Neural cell (in vitro differentiated cells): ENCODE results near the gene TFDP1. TPM values are rescaled to one million over a fixed set of nuclear protein-coding genes. Genes with fewer than 3 reads are reported as not detected.

Source experiments
- H2AFZ ChIP-seq: fragments of 200-600, 300-800 bp; sonication (generic), shearing (Covaris generic); 2 replicates; pipeline ENCODE4 v1.6.0; 2014; ENCODE audit warnings: low read depth, mild to moderate bottlenecking, antibody characterized with exemption, low read length, moderate library complexity
- H3F3A ChIP-seq: fragments of 200-600 bp; shearing (Covaris generic); 2 replicates; pipeline ENCODE4 v1.6.1; 2016; ENCODE audit warnings: mild to moderate bottlenecking, moderate library complexity, mixed read lengths, antibody characterized with exemption, low read length; ENCODE audit not compliant: insufficient read depth, poor library complexity, severe bottlenecking
- H3K27ac ChIP-seq: fragments of 200-600, 300-800 bp; sonication (generic), shearing (Covaris generic); 2 replicates; pipeline ENCODE4 v1.5.1; 2014; ENCODE audit warnings: mild to moderate bottlenecking, low read length, moderate library complexity
- H3K27me3 ChIP-seq: fragments of 300-800, 200-600 bp; sonication (generic), shearing (Covaris generic); 2 replicates; pipeline ENCODE4 v1.6.0; 2014; ENCODE audit warnings: mild to moderate bottlenecking, low read depth, low read length, moderate library complexity; ENCODE audit not compliant: insufficient read depth
- H3K36me3 ChIP-seq: fragments of 300-800, 200-600 bp; sonication (generic), shearing (Covaris generic); 2 replicates; pipeline ENCODE4 v1.5.1; 2014; ENCODE audit warnings: mild to moderate bottlenecking, antibody characterized with exemption, low read length, moderate library complexity; ENCODE audit not compliant: insufficient read depth
- H3K4me2 ChIP-seq: fragments of 300-800, 200-600 bp; sonication (generic), shearing (Covaris generic); 2 replicates; pipeline ENCODE4 v1.6.0; 2014; ENCODE audit warnings: mild to moderate bottlenecking, low read length
- H3K4me3 ChIP-seq: fragments of 300-800, 200-600 bp; sonication (generic), shearing (Covaris generic); 2 replicates; pipeline ENCODE4 v1.5.1; 2014; ENCODE audit warnings: mild to moderate bottlenecking, low read length, moderate library complexity
- H3K79me2 ChIP-seq: fragments of 200-600 bp; shearing (Covaris generic); replicated peaks from 2 replicates; pipeline ENCODE4 v1.6.0; 2014; ENCODE audit warnings: mild to moderate bottlenecking, low read length, moderate library complexity; ENCODE audit not compliant: insufficient read depth
- H3K9ac ChIP-seq: fragments of 300-800, 200-600 bp; sonication (generic), shearing (Covaris generic); 2 replicates; pipeline ENCODE4 v1.6.1; 2016; ENCODE audit warnings: mild to moderate bottlenecking, low read length, mixed read lengths
- H3K9me2 ChIP-seq: fragments of 200-600 bp; shearing (Covaris generic); 2 replicates; pipeline ENCODE4 v1.6.1; 2016; ENCODE audit warnings: mild to moderate bottlenecking, low read length, mixed read lengths; ENCODE audit not compliant: insufficient read depth
- H3K9me3 ChIP-seq: fragments of 200-600, 300-800 bp; sonication (generic), shearing (Covaris generic); 2 replicates; pipeline ENCODE4 v1.6.1; 2016; ENCODE audit warnings: mild to moderate bottlenecking, mixed run types, low read length, moderate library complexity, mixed read lengths
- H4K20me1 ChIP-seq: fragments of 200-600 bp; shearing (Covaris generic); 2 replicates; pipeline ENCODE4 v1.6.1; 2016; ENCODE audit warnings: mild to moderate bottlenecking, mixed run types; ENCODE audit not compliant: insufficient read depth
- EP300 ChIP-seq: fragments of 450-650 bp; conservative IDR thresholded peaks from 2 replicates; pipeline ENCODE4 v1.6.1; 2014; ENCODE audit warnings: antibody characterized with exemption, mild to moderate bottlenecking, moderate library complexity; ENCODE audit not compliant: poor library complexity, severe bottlenecking
- EZH2 ChIP-seq: fragments of 200-600, 300-800 bp; shearing (Covaris generic), sonication (generic); IDR thresholded peaks from 2 replicates; pipeline ENCODE4 v1.6.1; 2014; ENCODE audit warnings: antibody characterized with exemption, low read length, borderline replicate concordance, mild to moderate bottlenecking; ENCODE audit not compliant: insufficient read depth, poor library complexity, severe bottlenecking
- MXI1 ChIP-seq: fragments of 450-650 bp; conservative IDR thresholded peaks from 2 replicates; pipeline ENCODE4 v1.6.1; 2014; ENCODE audit warnings: antibody characterized with exemption, mild to moderate bottlenecking; ENCODE audit not compliant: poor library complexity, severe bottlenecking
- POLR2AphosphoS5 ChIP-seq: IDR thresholded peaks from 2 replicates; pipeline ENCODE4 v1.6.1; 2012
- RAD21 ChIP-seq: fragments of 450-650 bp; conservative IDR thresholded peaks from 2 replicates; pipeline ENCODE4 v1.6.1; 2014; ENCODE audit warnings: antibody characterized with exemption, mild to moderate bottlenecking, moderate library complexity
- SMC3 ChIP-seq: fragments of 450-650 bp; conservative IDR thresholded peaks from 2 replicates; pipeline ENCODE4 v1.6.1; 2014; ENCODE audit warnings: antibody characterized with exemption, mild to moderate bottlenecking, moderate library complexity; ENCODE audit not compliant: poor library complexity
- TAF1 ChIP-seq: IDR thresholded peaks from 2 replicates; pipeline ENCODE4 v1.6.1; 2012; ENCODE audit warnings: low read depth
- polyA plus RNA-seq: library from polyadenylated mRNA; depleted of rRNA; stranded (reverse); fragments of >200 nt; gene quantifications from 2 replicates; pipeline ENCODE4 v1.2.3, GENCODE V29; 2014
- TF ChIP-seq, protein P1 (sequence below): IDR thresholded peaks from 2 replicates; pipeline ENCODE4 v1.6.1; 2012; ENCODE audit warnings: borderline replicate concordance
- TF ChIP-seq, protein P2 (sequence below): fragments of 450-650 bp; IDR thresholded peaks from 2 replicates; pipeline ENCODE4 v1.5.1; 2014; ENCODE audit warnings: antibody characterized with exemption, mild to moderate bottlenecking, moderate library complexity; ENCODE audit not compliant: poor library complexity, severe bottlenecking

TFDP1 gene
- polyA plus RNA-seq, 1 donor from 2014 or later: 81.2 TPM

DNA sequence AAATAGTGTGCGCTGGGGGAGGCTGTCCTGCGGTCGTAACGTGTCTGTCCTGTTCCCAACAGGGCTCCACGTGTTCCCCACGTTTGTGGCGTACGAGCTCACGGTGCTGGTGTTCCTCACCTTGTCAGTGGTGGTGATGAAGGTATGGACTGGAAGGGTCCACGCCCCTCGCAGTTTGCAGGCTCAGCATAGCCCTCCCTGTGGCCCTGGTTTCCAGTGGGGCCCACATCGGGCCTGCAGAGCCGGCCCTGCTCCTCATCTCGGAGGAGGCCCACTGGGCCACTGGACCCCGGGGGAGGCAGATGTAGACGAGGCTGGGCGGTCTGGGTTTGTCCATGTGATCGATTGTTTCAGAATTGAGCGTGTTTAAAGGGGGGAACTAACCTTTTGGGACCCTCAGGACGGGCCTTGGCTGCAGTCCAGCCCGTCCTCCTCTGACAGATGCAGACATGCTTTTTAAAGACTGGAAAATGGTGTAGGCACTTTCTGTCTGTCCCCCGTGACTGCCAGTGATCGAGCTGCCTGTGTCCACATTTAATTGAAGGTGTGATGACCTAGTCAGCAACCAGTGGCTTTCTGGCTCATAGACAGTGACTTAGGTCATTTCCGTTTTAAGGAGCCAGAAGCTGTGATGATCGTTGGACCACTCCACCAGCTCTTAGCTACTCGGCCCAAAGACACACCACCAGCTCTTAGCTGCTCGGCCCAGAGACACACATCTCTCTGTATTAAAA, 37.1 kb upstream of the TFDP1 start:
- no peaks in the 10 kb centered on the region for H3K27me3 ChIP-seq
- H3F3A ChIP-seq: no peaks in the 10 kb centered on the region
- H3K36me3 ChIP-seq: no peaks in the 10 kb centered on the region
- no peak overlapping the region for H3K4me3 ChIP-seq
- H2AFZ ChIP-seq: no peak overlapping the region
- H3K9me3 ChIP-seq: peaks cover 2% of the 10 kb centered on the region
- H3K9ac ChIP-seq: no peak overlapping the region
- H3K4me2 ChIP-seq: no peak overlapping the region
- H3K79me2 ChIP-seq: no peaks in the 10 kb centered on the region
- no peak for TF ChIP-seq EZH2
- H3K27ac ChIP-seq: no peak overlapping the region
- H4K20me1 ChIP-seq: no peaks in the 10 kb centered on the region
- no peaks in the 10 kb centered on the region for H3K9me2 ChIP-seq

DNA sequence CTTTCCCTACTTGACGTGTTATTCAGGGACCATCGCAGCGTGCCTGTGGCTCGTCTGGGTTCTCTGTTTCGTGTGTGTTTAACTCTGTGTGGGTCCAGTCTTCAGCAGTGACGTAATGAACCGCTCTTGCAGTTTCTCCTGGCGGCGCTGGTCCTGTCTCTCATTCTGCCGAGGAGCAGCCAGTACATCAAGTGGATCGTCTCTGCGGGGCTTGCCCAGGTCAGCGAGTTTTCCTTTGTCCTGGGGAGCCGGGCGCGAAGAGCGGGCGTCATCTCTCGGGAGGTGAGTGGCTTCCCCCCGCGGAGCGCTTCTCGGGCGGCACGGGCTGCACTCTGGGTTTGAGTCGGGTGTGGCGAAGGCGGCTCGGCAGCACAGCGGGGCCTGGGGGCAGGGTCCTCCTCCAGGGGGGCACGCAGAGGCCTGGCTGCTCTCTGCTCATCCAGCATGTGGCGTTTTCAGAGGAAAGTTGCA, 36.3 kb upstream of the TFDP1 start:
- Histone ChIP-seq H3K9me3 (no peaks in the 10 kb centered on the region), H4K20me1 (no peaks in the 10 kb centered on the region), H3K4me3 (no peak overlapping the region), H3K9ac (no peak overlapping the region), H3K9me2 (no peaks in the 10 kb centered on the region), H3K79me2 (no peaks in the 10 kb centered on the region), H3K27ac (no peak overlapping the region), H3F3A (no peaks in the 10 kb centered on the region), H3K27me3 (no peaks in the 10 kb centered on the region), H3K36me3 (no peaks in the 10 kb centered on the region), H3K4me2 (no peak overlapping the region), H2AFZ (no peak overlapping the region)
- TF ChIP-seq, protein P1, sequence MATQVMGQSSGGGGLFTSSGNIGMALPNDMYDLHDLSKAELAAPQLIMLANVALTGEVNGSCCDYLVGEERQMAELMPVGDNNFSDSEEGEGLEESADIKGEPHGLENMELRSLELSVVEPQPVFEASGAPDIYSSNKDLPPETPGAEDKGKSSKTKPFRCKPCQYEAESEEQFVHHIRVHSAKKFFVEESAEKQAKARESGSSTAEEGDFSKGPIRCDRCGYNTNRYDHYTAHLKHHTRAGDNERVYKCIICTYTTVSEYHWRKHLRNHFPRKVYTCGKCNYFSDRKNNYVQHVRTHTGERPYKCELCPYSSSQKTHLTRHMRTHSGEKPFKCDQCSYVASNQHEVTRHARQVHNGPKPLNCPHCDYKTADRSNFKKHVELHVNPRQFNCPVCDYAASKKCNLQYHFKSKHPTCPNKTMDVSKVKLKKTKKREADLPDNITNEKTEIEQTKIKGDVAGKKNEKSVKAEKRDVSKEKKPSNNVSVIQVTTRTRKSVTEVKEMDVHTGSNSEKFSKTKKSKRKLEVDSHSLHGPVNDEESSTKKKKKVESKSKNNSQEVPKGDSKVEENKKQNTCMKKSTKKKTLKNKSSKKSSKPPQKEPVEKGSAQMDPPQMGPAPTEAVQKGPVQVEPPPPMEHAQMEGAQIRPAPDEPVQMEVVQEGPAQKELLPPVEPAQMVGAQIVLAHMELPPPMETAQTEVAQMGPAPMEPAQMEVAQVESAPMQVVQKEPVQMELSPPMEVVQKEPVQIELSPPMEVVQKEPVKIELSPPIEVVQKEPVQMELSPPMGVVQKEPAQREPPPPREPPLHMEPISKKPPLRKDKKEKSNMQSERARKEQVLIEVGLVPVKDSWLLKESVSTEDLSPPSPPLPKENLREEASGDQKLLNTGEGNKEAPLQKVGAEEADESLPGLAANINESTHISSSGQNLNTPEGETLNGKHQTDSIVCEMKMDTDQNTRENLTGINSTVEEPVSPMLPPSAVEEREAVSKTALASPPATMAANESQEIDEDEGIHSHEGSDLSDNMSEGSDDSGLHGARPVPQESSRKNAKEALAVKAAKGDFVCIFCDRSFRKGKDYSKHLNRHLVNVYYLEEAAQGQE: no peak
- TF ChIP-seq MXI1: no peak
- no peak for TF ChIP-seq EP300
- TF ChIP-seq, protein P2, sequence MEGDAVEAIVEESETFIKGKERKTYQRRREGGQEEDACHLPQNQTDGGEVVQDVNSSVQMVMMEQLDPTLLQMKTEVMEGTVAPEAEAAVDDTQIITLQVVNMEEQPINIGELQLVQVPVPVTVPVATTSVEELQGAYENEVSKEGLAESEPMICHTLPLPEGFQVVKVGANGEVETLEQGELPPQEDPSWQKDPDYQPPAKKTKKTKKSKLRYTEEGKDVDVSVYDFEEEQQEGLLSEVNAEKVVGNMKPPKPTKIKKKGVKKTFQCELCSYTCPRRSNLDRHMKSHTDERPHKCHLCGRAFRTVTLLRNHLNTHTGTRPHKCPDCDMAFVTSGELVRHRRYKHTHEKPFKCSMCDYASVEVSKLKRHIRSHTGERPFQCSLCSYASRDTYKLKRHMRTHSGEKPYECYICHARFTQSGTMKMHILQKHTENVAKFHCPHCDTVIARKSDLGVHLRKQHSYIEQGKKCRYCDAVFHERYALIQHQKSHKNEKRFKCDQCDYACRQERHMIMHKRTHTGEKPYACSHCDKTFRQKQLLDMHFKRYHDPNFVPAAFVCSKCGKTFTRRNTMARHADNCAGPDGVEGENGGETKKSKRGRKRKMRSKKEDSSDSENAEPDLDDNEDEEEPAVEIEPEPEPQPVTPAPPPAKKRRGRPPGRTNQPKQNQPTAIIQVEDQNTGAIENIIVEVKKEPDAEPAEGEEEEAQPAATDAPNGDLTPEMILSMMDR: no peak
- no peak for TF ChIP-seq EZH2
- TF ChIP-seq RAD21: no peak
- TF ChIP-seq SMC3: no peak
- no peak for TF ChIP-seq POLR2AphosphoS5
- TF ChIP-seq TAF1: no peak
